ENCODE data around the gene PLOD1. TPM values are rescaled to one million over a fixed set of nuclear protein-coding genes. Genes with fewer than 3 reads are reported as not detected.
A peak's percentile ranks its signal among the peaks of the same experiment; 100 is the strongest.

PLOD1 gene
- total and polyA plus RNA-seq, 2 of the 13 experiments (the other 11 are each of a cell fraction or from before 2014, with no cell fraction given): 70.1 to 318 TPM

- TF ChIP-seq MAX (IDR thresholded peaks at IDR 0.05): peak; percentile 41; the same call in 1 of the 2 replicates
- TF ChIP-seq DZIP1 (CRISPR knock-in tag; IDR thresholded peaks at IDR 0.05): 0 out of 2 replicates have a peak, but pooled peaks have one; percentile 3
- TF ChIP-seq PRMT3 (CRISPR knock-in tag; IDR thresholded peaks at IDR 0.05; ENCODE audit: borderline replicate concordance, low read depth): 0 out of 2 replicates have a peak, but pooled peaks have one; percentile 10
- TF ChIP-seq ZNF280B (CRISPR knock-in tag; IDR thresholded peaks at IDR 0.05; ENCODE audit: borderline replicate concordance): no peak
- TF ChIP-seq ZNF670 (CRISPR knock-in tag; IDR thresholded peaks at IDR 0.05; ENCODE audit: borderline replicate concordance): peak; percentile 57; the same call in 1 of the 2 replicates
- TF ChIP-seq, protein P1, sequence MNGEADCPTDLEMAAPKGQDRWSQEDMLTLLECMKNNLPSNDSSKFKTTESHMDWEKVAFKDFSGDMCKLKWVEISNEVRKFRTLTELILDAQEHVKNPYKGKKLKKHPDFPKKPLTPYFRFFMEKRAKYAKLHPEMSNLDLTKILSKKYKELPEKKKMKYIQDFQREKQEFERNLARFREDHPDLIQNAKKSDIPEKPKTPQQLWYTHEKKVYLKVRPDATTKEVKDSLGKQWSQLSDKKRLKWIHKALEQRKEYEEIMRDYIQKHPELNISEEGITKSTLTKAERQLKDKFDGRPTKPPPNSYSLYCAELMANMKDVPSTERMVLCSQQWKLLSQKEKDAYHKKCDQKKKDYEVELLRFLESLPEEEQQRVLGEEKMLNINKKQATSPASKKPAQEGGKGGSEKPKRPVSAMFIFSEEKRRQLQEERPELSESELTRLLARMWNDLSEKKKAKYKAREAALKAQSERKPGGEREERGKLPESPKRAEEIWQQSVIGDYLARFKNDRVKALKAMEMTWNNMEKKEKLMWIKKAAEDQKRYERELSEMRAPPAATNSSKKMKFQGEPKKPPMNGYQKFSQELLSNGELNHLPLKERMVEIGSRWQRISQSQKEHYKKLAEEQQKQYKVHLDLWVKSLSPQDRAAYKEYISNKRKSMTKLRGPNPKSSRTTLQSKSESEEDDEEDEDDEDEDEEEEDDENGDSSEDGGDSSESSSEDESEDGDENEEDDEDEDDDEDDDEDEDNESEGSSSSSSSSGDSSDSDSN (CRISPR knock-in tag; IDR thresholded peaks at IDR 0.05): peak; percentile 4; the same call in 1 of the 2 replicates
- peak; percentile 14 for TF ChIP-seq ZEB1 (IDR thresholded peaks at IDR 0.05; ENCODE audit: insufficient replicate concordance, low read depth)
Observed at GRCh38 chr1:11979028-11979850, 44.7 kb downstream of the PLOD1 start (continued).
